GM15510 (cell line): ENCODE results near the gene ADGRF1.

ENCODE experiments used
- POLR2A ChIP-seq: IDR thresholded peaks from 3 replicates; pipeline ENCODE4 v1.6.1; 2011; ENCODE audit warnings: borderline replicate concordance; ENCODE audit not compliant: insufficient read length; ENCODE audit errors: extremely low read depth

The ADGRF1 gene

DNA sequence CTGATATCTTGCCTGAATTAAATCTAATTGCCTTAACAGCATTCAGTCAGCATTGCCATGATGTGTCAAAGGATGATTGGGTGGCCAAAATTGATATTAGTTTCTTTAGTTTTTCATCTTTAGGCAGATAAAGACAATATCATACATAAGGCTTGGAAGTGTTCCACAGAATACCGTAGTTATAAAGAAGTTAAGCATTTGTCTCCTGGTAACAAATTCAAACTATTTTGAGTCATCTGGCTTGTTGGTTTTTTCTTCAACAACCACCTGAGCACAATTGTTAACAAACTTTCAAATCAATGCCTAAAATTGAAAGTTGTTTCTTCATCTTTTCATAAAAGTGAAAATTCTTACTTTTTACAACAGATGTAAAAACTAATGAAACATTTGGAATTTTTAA is 72.9 kb downstream of the ADGRF1 start:
- TF ChIP-seq POLR2A, result no peak

DNA sequence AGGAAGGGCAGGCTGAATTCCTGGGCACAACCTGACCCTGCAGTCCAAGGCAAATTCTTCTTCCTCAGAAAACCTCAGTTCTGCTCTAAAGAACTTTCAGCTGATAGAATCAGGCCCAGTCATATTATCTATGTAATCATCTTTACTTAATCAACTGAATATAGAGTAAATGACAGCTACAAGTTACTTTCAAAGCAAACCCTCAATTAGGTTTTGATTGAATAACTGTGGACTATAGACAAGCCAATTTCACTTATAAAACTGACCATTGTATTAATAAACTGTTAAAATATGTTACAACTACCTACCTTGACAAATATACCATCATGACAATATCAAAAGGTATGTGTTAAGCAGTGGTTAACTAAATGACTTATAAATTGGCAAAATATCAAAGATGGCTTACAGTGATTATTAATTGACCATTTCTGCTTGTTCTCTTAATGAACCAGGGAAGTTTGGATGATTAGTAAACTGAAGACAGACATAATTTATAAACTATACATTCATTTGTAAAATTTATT is 74.2 kb downstream of the ADGRF1 start:
- TF ChIP-seq POLR2A, result no peak

DNA sequence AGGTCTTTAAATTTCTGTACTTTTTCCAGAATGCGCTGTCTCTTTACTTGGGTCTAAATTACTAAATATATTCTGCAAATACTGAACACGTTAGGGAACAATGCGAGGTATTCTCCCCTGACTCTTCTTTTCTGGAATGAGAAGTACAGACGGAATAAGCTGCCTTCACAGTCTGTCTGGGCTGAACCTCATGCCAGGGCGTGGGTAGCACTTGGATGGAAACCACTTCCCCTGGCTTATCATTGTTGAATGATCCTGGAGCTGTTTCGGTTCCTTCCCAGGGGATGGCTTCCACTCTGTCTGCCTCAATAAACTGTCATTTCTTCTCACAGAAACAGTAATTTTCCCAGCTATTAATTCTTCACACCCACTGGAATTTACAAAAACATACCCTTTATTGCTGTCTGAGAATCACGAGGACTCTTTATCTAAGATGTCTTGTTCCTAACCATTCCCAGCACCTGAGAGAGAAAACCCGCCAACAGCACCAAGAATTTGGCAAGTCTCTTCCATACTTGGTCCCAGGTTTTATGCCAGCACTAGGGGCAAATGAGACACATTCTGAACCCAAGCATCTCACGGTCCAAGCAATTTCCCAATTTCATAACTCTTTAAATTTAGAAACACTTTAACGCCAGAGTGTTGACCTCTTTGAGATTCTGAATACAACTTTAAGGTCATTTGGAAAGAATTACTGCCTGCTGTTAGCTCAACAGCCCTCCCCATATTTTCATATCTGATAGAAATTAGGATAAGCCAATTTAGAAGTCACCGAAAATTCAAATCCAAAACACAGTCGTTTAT is 77.2 kb downstream of the ADGRF1 start:
- no peak for TF ChIP-seq POLR2A

DNA sequence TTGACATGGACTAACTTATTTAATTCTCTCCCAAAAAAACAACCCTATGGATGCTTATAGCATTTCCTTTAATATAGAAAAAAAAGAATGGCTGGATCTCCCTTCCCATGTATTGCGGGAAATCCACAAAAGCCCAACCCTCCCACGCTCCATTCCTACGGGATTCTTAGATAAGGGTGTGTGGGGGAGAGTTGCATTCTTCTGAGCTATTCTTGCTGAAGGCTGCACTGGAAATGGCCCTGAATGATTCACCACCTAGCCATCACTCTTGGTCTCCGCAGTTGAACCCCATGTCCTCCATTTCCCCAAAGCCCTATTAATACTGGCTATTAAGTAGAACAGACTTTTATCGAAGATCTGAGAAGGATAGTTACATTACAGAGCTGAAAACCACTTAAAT is 78.5 kb downstream of the ADGRF1 start:
- TF ChIP-seq POLR2A, result no peak

DNA sequence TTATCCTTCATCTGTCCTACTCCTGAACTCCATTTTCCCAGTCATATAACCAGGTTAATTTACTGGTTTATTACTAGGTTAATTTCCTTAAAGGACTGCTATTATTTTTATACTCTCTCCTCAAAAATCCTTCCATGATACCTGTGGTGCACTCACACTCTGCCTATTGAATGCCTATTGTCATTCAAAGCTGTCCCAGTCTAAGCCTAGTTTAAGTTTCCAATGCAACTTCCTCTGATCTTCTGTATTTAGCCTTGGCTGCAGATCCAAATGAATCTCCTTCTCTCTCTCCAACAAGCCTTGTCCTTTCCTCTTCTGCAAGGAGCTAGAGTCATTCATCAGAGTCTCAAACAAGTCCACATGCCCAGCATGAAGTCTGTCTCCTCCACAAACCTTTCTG is 79.1 kb downstream of the ADGRF1 start:
- TF ChIP-seq POLR2A, result no peak

DNA sequence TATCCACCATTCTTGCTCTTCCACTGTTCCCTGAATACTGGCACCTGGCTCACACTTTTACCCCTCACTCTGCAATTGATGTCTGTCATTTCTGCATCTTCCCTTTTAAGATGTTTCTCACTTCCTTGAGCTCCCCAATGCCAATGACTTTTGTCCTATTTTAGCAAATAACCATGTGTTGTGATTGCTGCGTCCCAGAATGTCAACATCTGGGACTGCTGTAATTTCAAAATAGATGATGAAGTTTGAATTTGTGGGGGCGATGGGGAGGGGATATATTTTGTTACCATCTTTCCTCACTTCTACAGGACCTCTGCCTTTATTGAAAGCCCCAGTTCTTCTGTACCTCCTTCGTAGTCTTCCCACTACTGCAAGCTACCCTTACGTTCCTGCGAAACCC is 80.4 kb downstream of the ADGRF1 start:
- TF ChIP-seq POLR2A, result no peak

DNA sequence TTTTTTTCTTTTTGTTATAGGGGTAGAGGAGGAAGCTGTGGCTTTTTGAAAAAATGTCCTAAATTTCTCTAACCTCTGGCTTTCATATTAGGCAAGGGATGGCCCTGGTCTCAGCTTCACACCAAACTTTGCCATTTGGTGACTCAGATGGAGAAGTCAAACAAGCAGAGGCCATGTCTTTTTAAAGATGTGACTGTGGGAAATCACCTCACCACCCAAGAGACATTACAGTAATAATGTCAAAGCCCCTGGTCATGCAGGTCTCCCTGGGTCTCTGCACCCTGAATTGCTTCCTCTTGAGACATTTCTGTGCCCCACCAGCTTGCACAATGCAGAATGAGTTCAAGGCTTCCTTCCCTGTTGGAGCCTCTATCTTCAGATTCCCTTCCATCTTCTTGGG is 80.9 kb downstream of the ADGRF1 start:
- no peak for TF ChIP-seq POLR2A

DNA sequence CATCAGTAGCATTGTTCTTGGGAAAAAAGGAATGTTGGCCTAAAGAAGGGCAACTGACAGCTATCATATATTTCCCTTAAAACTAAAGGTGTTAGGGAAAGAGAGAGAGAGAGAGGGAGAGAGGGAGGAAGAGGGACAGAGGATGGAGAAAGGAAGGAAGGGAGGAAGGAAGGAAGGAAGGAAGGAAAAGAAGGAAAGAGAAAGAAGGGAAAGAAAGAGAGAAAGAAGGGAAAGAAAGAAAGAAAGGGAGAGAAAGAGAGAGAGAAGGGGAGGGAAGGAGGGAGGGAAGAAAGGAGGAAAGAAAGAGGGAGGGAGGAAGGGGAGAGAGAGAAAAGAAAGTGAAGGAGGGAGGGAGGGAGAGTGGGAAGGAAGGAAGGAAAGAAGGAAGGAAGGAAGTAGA is 82.7 kb downstream of the ADGRF1 start:
- TF ChIP-seq POLR2A, result no peak

DNA sequence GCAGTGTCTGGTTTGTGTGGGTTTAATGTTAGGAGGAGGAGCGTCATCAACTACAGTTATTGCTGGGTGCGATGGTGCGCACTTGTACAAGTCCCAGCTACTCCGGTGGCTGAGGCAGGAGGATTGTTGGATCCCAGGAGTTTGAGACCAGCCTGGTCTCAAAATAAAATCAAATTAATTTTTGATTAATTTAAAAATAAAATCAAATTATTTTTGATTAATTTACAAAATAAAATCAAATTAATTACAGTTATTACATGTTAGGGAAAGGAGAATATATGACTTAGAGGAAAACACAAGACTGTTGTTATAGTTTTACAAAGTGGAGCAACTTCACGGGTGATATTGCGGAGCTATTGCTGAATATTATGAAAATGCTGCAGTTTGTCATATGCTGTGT is 85.7 kb downstream of the ADGRF1 start:
- TF ChIP-seq POLR2A, result no peak

DNA sequence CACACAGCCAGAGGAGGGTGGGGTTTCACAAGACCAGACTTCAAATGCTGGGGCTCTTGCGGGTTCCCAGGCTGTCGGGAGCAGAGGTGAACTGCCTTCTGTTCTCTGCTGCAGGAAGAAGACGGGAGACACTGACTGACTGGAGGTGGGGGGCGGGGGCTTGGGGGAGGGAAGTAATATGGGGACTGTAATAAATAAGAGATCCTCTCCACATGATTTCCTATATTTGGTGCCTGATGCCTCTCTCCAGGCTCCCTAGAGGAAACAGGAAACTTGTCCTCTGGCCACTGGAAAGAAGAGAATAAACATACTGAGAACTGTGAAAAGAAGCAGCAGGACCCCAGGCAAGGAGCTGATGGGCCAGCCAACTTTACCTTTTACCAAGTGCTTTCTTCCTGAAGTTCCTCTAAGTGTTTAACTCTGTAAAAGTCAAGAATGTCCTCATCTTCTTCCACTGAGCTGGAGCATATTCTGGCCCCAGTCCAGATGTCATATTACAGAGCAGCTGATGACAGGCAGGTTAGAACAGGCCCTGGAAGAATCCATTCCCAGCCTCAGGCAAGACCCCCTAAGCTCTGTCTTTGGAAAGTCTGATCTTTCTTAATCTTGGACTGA is 87.2 kb downstream of the ADGRF1 start:
- TF ChIP-seq POLR2A, result no peak

DNA sequence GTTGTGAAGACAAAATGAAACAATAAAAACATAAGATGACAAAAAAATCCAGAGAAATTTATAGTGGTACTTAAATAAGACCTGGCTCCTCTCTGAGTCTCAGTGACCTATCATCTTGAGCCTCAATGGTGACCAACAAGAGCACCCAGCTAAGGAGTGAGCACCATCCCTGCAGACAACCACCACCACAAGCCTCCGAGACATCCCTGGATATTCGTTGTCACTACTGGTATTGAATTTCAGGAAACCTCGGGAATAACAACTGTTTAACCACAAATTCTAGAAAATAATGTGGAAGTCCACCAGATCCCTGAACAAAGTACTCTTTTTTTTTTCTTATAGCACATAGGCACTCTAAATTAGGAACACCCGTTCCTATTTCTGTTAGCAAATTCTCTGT is 88.2 kb downstream of the ADGRF1 start:
- TF ChIP-seq POLR2A, result no peak

DNA sequence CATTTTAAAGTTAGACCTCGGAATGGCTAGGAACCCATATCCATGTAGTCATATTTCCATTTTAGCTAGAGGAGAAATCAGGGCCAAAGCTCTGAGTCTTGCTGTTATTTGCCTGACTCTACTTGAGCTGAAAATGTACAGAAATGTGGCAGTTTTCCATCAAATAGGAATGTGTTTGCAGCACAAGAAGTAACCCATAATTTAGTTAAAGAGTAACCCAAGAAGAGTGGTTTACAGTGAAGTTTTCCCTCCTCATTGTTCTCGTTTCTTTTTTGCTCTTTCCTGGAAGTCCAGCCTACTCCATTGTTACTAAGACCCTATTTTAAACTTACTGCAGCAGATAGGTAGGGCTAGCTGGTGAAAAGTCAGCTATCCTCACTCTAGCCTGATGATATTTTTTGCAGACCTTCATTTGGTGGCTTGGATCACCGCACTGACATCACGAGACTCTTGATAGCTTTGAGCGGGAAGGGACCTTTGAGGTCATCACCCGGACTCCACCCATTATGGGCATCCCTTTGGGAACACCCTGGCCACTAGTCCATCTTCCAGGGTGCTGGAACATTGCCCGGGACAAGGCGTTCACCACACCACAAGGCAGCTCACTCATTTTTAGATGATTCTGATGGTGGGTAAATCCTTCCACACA is 92.4 kb downstream of the ADGRF1 start:
- TF ChIP-seq POLR2A, result no peak

DNA sequence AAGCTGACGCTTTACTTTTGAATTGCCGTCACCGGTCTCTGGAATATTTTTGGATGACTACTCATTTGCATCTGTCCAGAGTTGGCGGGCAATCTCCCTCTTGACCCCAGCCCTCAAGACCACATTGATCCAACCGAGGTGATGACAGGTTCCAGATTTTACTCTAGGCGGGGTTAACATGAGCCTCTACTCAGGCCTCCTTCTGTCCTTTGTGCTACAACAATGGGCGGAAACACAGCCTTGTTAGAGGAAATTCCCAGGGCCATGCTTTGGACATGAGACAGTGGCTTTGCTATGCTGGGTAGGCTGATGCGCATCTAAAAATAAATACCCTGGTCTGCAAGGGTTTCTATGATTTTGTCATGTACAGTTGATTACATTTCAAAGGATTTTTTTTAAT is 93.4 kb downstream of the ADGRF1 start:
- no peak for TF ChIP-seq POLR2A
